Measurements from ENCODE around the gene GP2.

GP2 gene

GRCh38 chr16:20303012-20303411 is 24.3 kb downstream of the GP2 start:
- no peak for DNase-seq

- no peak for DNase-seq
Measured at GRCh38 chr16:20302389-20302788, 24.9 kb downstream of the GP2 start.

GRCh38 chr16:20301840-20302239 is 25.5 kb downstream of the GP2 start:
- DNase-seq, result no peak

- DNase-seq, result no peak
Measured at GRCh38 chr16:20300312-20301097, 26.8 kb downstream of the GP2 start.

GRCh38 chr16:20298452-20298851 is 28.9 kb downstream of the GP2 start:
- no peak for DNase-seq

- DNase-seq, result no peak
Measured at GRCh38 chr16:20291208-20292206, 35.8 kb downstream of the GP2 start.

GRCh38 chr16:20289571-20289970 is 37.7 kb downstream of the GP2 start:
- no peak for DNase-seq

GRCh38 chr16:20285993-20286499 is 41.3 kb downstream of the GP2 start:
- DNase-seq, result no peak

- DNase-seq, result no peak
Measured at GRCh38 chr16:20280259-20280658, 47.1 kb downstream of the GP2 start.

GRCh38 chr16:20271893-20272292 is 55.4 kb downstream of the GP2 start:
- no peak for DNase-seq

- no peak for DNase-seq
Measured at GRCh38 chr16:20268409-20268808, 58.9 kb downstream of the GP2 start.

- no peak for DNase-seq
Measured at GRCh38 chr16:20265019-20265418, 62.3 kb downstream of the GP2 start.

- no peak for DNase-seq
Measured at GRCh38 chr16:20263138-20263855, 64.0 kb downstream of the GP2 start.

GRCh38 chr16:20262248-20262647 is 65.1 kb downstream of the GP2 start:
- no peak for DNase-seq

- DNase-seq, result no peak
Measured at GRCh38 chr16:20260215-20261009, 66.9 kb downstream of the GP2 start.

Measured in cortex of kidney (tissue), 1 donor.